Neuronal stem cell (in vitro differentiated cells): Measurements from ENCODE around the gene RNF167.

Experiments used
- DNase-seq: peaks from one replicate; pipeline ENCODE4 v3.0.0-alpha.2; 2013; ENCODE audit warnings: low spot score
- H2AFZ ChIP-seq: one replicate; pipeline ENCODE4 v1.6.1; 2013; ENCODE audit warnings: mild to moderate bottlenecking, low read length, inconsistent platforms
- H2AK5ac ChIP-seq: 2 replicates; pipeline ENCODE4 v1.6.1; 2013; ENCODE audit warnings: low read depth, mild to moderate bottlenecking, inconsistent platforms, low read length, moderate library complexity, mixed read lengths
- H2BK120ac ChIP-seq: 2 replicates; pipeline ENCODE4 v1.6.1; 2013; ENCODE audit warnings: low read depth, mild to moderate bottlenecking, inconsistent platforms, low read length, moderate library complexity, mixed read lengths
- H2BK12ac ChIP-seq: one replicate; pipeline ENCODE4 v1.6.1; 2013; ENCODE audit warnings: low read length, inconsistent platforms
- H2BK15ac ChIP-seq: 2 replicates; pipeline ENCODE4 v1.6.1; 2013; ENCODE audit warnings: mild to moderate bottlenecking, low read length, inconsistent platforms, mixed read lengths
- H2BK5ac ChIP-seq: one replicate; pipeline ENCODE4 v1.6.1; 2013; ENCODE audit warnings: inconsistent platforms, mild to moderate bottlenecking, low read length, moderate library complexity
- H3K14ac ChIP-seq: one replicate; pipeline ENCODE4 v1.6.1; 2013; ENCODE audit warnings: low read length, inconsistent platforms
- H3K18ac ChIP-seq: 2 replicates; pipeline ENCODE4 v1.6.1; 2013; ENCODE audit warnings: low read length, inconsistent platforms
- H3K23ac ChIP-seq: 2 replicates; pipeline ENCODE4 v1.6.1; 2013; ENCODE audit warnings: low read depth, mild to moderate bottlenecking, mixed read lengths, low read length, inconsistent platforms; ENCODE audit not compliant: poor library complexity
- H3K27ac ChIP-seq: replicated peaks from 3 replicates; pipeline ENCODE4 v1.5.1; 2013; ENCODE audit warnings: low read length, inconsistent platforms
- H3K27me3 ChIP-seq, 3 experiments: 2 replicates each; pipeline ENCODE4 v1.6.1; 2013; ENCODE audit warnings: low read length in 3 of 3, mild to moderate bottlenecking in 2 of 3, inconsistent platforms in 1 of 3, low read depth in 1 of 3, mixed read lengths in 1 of 3, moderate library complexity in 1 of 3; ENCODE audit not compliant: control insufficient read depth in 3 of 3, insufficient read depth in 3 of 3
- H3K36me3 ChIP-seq, 2 donors: replicated peaks in 1 of 2; 2 replicates each; pipeline ENCODE4 v1.6.1; 2013; ENCODE audit warnings: low read length in 2 of 2; ENCODE audit not compliant: control insufficient read depth in 2 of 2, insufficient read depth in 2 of 2
- H3K4ac ChIP-seq: 2 replicates; pipeline ENCODE4 v1.6.1; 2013; ENCODE audit warnings: inconsistent platforms, mild to moderate bottlenecking, low read length, moderate library complexity
- H3K4me1 ChIP-seq, 2 donors: 1 replicate in 1 of 2; 2 replicates in 1 of 2; pipeline ENCODE4 v1.6.1; 2013; ENCODE audit warnings: low read length in 2 of 2, low read depth in 1 of 2; ENCODE audit not compliant: control insufficient read depth in 2 of 2, insufficient read depth in 1 of 2
- H3K4me2 ChIP-seq: one replicate; pipeline ENCODE4 v1.6.1; 2013; ENCODE audit warnings: mild to moderate bottlenecking, low read length, inconsistent platforms; ENCODE audit not compliant: insufficient read depth, poor library complexity, severe bottlenecking
- H3K4me3 ChIP-seq, 2 donors: 2 replicates each; pipeline ENCODE4 v1.5.1; 2013; ENCODE audit warnings: low read length in 2 of 2, mild to moderate bottlenecking in 2 of 2, inconsistent platforms in 1 of 2, moderate library complexity in 1 of 2
- H3K79me1 ChIP-seq: one replicate; pipeline ENCODE4 v1.6.1; 2013; ENCODE audit warnings: low read depth, mild to moderate bottlenecking, inconsistent platforms, low read length, moderate library complexity
- H3K9ac ChIP-seq: one replicate; pipeline ENCODE4 v1.6.1; 2013; ENCODE audit warnings: mild to moderate bottlenecking, low read depth, low read length, inconsistent platforms; ENCODE audit not compliant: poor library complexity
- H3K9me3 ChIP-seq, 2 donors: replicated peaks in 1 of 2; 2 replicates each; pipeline versions ENCODE3 to v1.6.1; 2013; ENCODE audit warnings: low read length in 2 of 2, mild to moderate bottlenecking in 2 of 2, inconsistent platforms in 1 of 2, low read depth in 1 of 2, mixed read lengths in 1 of 2, moderate library complexity in 1 of 2; ENCODE audit not compliant: control insufficient read depth in 2 of 2, insufficient read depth in 1 of 2
- H4K8ac ChIP-seq: one replicate; pipeline ENCODE4 v1.6.1; 2013; ENCODE audit warnings: low read depth, mild to moderate bottlenecking, inconsistent platforms, low read length, moderate library complexity
- H4K91ac ChIP-seq: one replicate; pipeline ENCODE4 v1.6.1; 2013; ENCODE audit warnings: low read length, low read depth, mild to moderate bottlenecking, inconsistent platforms; ENCODE audit not compliant: poor library complexity
- WGBS, 2 donors: extraction: QIAGEN DNeasy Blood & Tissue Kit; methylation state at CpG; one replicate each; pipeline ENCODE4 v1.1.7; 2013; ENCODE audit warnings: missing lambda C conversion rate in 2 of 2, mixed read lengths in 1 of 2; ENCODE audit not compliant: insufficient read length in 2 of 2, insufficient replicate concordance in 1 of 2; ENCODE audit errors: extremely low coverage in 2 of 2; 5-methylcytosine and 5-hydroxymethylcytosine counted together

RNF167 gene

GRCh38 chr17:4947010-4947410 lies 6.9 kb downstream of the RNF167 start:
- Histone ChIP-seq H2BK15ac (no peak overlapping the region), H3K27me3 (no peaks in the 10 kb centered on the region), H3K14ac (no peak overlapping the region), H3K18ac (no peak overlapping the region), H4K91ac (no peak overlapping the region), H2BK120ac (no peak overlapping the region), H3K4me3 (peak overlapping the region; percentile 75 to 100), H3K9me3 (no peaks in the 10 kb centered on the region), H3K9ac (no peak overlapping the region), H2AK5ac (no peak overlapping the region), H4K8ac (no peak overlapping the region), H3K4me1 (peaks cover 18 to 22% of the 10 kb centered on the region in 2 donors), H2AFZ (no peak overlapping the region), H3K23ac (no peak overlapping the region), H3K4ac (no peak overlapping the region), H3K36me3 (peaks cover 38 to 51% of the 10 kb centered on the region in 2 donors), H2BK5ac (no peak overlapping the region), H3K4me2 (peak overlapping the region; percentile 71), H3K79me1 (peaks cover 9% of the 10 kb centered on the region), H2BK12ac (no peak overlapping the region), H3K27ac (peak overlapping the region; percentile 66)
- no CpG with 5 or more reads among the region's 7 CpGs for WGBS, 2 donors
- DNase-seq: no peak

DNA sequence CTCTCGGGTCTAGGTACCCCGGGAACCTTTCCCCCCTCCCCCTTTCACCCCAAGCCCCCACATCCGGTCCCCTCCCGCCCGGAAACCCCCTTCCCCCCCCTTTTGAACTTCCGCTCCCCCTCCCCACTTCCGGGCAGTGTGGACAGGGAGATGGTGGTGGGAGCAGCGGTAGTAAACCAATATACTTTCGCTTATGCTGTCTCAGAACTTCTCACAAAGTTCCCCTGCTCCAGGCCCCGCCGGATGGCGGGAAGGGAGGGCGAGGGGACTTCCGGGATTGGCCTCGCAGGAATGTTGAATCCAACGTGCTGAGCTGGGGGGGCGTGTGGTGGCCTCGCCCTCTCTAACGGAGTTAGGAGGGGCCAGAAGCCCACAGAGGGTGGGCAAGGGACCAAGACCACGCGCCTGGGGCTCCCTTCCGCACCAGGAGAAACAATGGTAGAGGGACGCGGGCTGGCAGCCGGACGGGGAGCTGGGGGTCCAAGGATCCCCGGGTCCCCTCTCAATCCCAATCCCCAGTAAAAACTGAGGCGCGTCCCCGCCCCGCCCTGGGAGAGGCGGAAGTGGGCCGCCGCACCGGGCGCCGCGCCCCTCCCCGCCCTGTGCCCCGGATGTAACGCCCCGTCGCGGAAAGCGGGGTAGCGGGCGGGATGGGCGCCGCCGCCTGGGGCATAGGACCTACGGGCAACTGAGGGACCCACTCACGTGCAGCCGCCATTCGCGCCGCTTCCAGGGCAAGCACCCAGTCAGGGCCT lies 7.5 kb downstream of the RNF167 start:
- Histone ChIP-seq H2BK5ac (peak overlapping the region; percentile 98), H3K4me1 (peaks cover 18 to 22% of the 10 kb centered on the region in 2 donors), H3K9ac (peak overlapping the region; percentile 100), H3K79me1 (peaks cover 9% of the 10 kb centered on the region), H3K9me3 (no peaks in the 10 kb centered on the region), H4K8ac (peak overlapping the region; percentile 88), H3K36me3 (peaks cover 34 to 45% of the 10 kb centered on the region in 2 donors), H3K4ac (peak overlapping the region; percentile 94), H3K4me2 (peak overlapping the region; percentile 95), H3K27ac (peak overlapping the region; percentile 84), H2AK5ac (peak overlapping the region; percentile 98), H2AFZ (peak overlapping the region; percentile 91), H2BK120ac (peak overlapping the region; percentile 95), H2BK12ac (peak overlapping the region; percentile 99), H3K18ac (peak overlapping the region; percentile 100), H4K91ac (peak overlapping the region; percentile 88), H3K23ac (peak overlapping the region; percentile 99), H2BK15ac (peak overlapping the region; percentile 96), H3K27me3 (no peaks in the 10 kb centered on the region), H3K4me3 (peak overlapping the region; percentile 100), H3K14ac (peak overlapping the region; percentile 98)
- DNase-seq: peak; percentile 59
- WGBS, 2 donors: no CpG with 5 or more reads among the region's 56 CpGs

DNA sequence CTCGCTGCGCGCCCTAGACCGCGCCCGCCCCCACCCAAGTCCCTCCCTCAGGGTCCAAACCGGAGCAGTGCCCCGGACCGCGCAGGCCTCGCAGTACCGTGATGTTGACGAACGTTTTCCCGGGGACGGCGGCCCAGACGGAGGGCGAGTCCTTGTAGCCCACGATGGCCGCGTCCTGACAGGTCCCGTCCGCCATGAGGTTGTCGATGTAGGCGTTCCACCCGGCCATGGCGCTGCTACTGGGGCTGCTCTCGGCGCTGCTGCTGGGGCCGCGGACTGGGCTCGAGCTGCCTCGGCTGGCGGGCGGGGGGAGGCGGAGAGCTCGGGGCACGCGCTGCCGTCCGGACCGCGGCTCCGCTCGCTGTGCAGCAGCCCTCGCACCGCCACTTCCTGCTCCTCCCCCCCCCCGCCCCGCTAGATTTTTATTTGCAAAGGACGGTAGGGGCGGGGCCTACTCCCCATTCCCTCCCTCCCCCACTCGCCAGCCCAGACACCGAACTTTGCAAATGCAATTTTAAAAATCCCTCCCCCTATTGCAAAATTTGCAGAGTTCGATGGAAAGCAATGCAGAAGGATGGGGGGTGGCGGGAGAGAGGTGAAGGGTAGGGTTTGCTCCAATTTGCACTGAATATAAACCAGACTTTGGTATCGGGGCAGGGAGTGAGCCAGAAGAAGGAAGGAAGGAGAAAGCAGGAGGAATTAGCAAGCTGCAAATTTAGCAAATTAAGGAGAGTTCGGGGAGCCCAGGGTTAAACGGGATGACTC lies 8.3 kb downstream of the RNF167 start, which contains the start of gene PFN1:
Gene PFN1, minus strand, starts transcription at position 365 of the 765 bp plus-strand sequence. Its CDS starts 136 bp downstream, at position 229.
- WGBS, 2 donors: no CpG with 5 or more reads among the region's 59 CpGs
- Histone ChIP-seq H3K27ac (peak within 1 kb of the TSS; percentile 100), H3K9ac (peak within 1 kb of the TSS; percentile 100), H3K79me1 (peaks cover 6% of the 10 kb centered on the region), H3K4me3 (peak within 1 kb of the TSS; percentile 100), H2BK15ac (peak within 1 kb of the TSS; percentile 96), H3K18ac (peak within 1 kb of the TSS; percentile 100), H2AFZ (peak within 1 kb of the TSS; percentile 91), H2BK12ac (peak within 1 kb of the TSS; percentile 99), H3K9me3 (no peaks in the 10 kb centered on the region), H3K36me3 (peaks cover 26 to 38% of the 10 kb centered on the region in 2 donors), H2BK5ac (peak within 1 kb of the TSS; percentile 100), H3K4me1 (peaks cover 18 to 22% of the 10 kb centered on the region in 2 donors), H3K4ac (peak within 1 kb of the TSS; percentile 94), H2AK5ac (peak within 1 kb of the TSS; percentile 98), H4K91ac (peak within 1 kb of the TSS; percentile 88), H4K8ac (peak within 1 kb of the TSS; percentile 88), H3K27me3 (no peaks in the 10 kb centered on the region), H3K4me2 (peak within 1 kb of the TSS; percentile 95), H2BK120ac (peak within 1 kb of the TSS; percentile 95), H3K14ac (peak within 1 kb of the TSS; percentile 98), H3K23ac (peak within 1 kb of the TSS; percentile 99)
- DNase-seq: peak; percentile 82

DNA sequence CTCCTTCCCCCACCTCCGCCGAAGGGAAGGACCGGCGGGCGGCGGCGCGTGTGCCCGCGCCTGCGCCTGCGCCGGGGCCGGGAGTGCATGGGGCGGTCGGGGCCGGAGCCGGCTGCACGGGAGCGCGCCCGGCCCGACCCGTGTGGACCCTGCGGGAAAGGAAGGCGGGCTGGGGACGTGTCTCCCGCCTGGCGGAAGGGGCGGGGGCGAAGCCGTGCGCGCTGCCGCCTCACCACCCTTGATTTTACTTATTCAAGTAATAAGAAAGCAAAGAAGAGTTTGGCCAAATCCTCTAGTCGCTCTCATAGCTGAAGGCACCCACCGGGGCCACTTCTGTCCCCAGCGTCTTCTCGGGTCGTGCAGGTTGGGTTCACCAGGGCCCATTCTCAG lies 8.9 kb downstream of the RNF167 start:
- peak overlapping the region; percentile 91 for H2AFZ ChIP-seq
- H2BK12ac ChIP-seq: no peak overlapping the region
- no CpG with 5 or more reads among the region's 40 CpGs for WGBS, 2 donors
- peak overlapping the region; percentile 32 for H3K9ac ChIP-seq
- no peaks in the 10 kb centered on the region for H3K27me3 ChIP-seq
- peak overlapping the region; percentile 100 for H2BK5ac ChIP-seq
- peak overlapping the region; percentile 100 for H3K27ac ChIP-seq
- H2BK15ac ChIP-seq: no peak overlapping the region
- peak overlapping the region; percentile 89 for H3K23ac ChIP-seq
- no peak overlapping the region for H3K4ac ChIP-seq
- no peak overlapping the region for H4K8ac ChIP-seq
- H2AK5ac ChIP-seq: peak overlapping the region; percentile 88
- peak overlapping the region; percentile 95 for H3K4me2 ChIP-seq
- peaks cover 18 to 22% of the 10 kb centered on the region in 2 donors for H3K4me1 ChIP-seq
- no peaks in the 10 kb centered on the region for H3K9me3 ChIP-seq
- peak overlapping the region; percentile 84 to 100 for H3K4me3 ChIP-seq
- H4K91ac ChIP-seq: no peak overlapping the region
- H3K36me3 ChIP-seq: peaks cover 23 to 32% of the 10 kb centered on the region in 2 donors
- H3K14ac ChIP-seq: no peak overlapping the region
- no peak overlapping the region for H2BK120ac ChIP-seq
- peak; percentile 88 for DNase-seq
- peaks cover 6% of the 10 kb centered on the region for H3K79me1 ChIP-seq
- H3K18ac ChIP-seq: peak overlapping the region; percentile 93
